Measurements from ENCODE around the gene SEPTIN10.

The SEPTIN10 gene

DNA sequence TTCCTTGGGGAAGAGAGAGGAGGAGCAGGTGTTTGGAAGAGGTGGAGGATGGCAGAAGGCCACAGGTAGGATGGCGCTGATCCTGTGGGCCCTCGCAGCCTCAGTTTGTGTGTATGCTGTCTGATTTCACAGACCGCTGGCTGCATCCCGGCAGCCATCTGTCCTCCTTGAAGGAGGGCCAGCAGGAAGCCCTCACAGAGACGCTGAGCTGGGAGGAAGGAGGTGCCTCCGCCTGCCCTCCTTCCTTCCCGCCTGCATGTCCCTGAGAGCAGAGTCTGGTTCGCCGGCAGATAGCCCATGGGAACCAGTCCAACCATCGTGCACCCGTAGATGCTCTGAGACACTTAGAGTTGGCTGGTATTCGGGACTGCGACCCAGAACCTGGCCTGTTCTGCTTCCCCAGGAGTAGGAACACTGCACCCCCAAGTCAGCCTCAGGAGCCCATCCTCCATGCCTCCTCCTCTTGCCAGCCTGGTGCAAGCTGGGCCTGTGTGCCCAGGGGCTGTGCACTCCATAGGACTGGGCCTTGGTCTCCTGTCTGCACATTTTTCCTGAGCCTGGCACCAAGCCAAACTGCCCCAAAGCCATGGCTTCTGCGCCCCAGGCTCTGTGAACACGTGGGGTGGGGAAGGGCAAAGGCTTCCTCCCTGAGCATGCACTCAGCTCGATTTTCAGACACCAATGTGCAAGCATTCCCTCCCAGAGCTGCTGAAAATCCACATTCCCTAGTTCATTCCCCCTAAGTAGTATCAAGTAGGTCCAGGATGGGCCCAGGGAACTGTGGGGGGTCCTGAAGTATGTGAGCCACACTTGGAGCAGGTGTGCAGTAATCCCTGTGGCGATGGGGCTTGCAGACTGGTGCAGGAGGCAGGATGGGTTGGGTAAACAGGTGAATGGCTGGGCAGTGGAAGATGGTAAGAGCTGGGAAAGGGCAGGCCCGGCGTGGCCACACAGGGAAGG is 115.6 kb downstream of the SEPTIN10 start:
- DNase-seq (ENCODE audit: low read depth, low spot score), result no peak

- DNase-seq (ENCODE audit: low read depth, low spot score), result no peak
Observed at GRCh38 chr2:109497463-109497862, 116.3 kb downstream of the SEPTIN10 start.

DNA sequence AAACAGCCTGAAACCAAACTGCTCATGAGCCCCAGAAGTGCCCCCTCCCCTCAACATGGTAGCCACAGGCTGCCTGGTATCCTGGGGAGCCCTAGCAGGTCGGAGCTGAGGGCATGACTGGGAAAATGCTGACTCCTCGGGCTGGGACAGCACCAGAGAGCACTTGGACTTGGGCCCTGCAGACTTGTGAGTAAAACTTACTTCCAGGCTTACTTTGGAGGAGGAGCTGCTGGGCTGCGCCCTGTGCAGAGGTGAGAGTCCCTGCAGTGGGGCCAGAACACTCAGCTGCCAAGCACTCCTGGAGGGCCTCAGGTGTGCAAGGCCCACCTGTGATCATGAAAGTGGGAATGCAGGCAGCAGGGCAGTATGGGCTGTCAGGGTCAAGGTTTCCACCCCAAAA is 119.4 kb downstream of the SEPTIN10 start:
- no peak for DNase-seq (ENCODE audit: low read depth, low spot score)

- no peak for DNase-seq (ENCODE audit: low read depth, low spot score)
Observed at GRCh38 chr2:109493176-109493935, 120.4 kb downstream of the SEPTIN10 start.
